Measurements from ENCODE around the gene SLC9C1.
"Not testable (repeated sequence)": the region's sequence is repeated elsewhere in the genome, so short reads cannot be mapped to it uniquely, and the experiment has no call there.

SLC9C1 gene

GRCh38 chr3:112197131-112197530 is 96.9 kb downstream of the SLC9C1 start:
- TF ChIP-seq POLR2A (IDR thresholded peaks at IDR 0.05; ENCODE audit: low read depth, low read length) = no peak
- DNase-seq (ENCODE audit: insufficient read length, low spot score) (no peak), FAIRE-seq (no peak)

DNA sequence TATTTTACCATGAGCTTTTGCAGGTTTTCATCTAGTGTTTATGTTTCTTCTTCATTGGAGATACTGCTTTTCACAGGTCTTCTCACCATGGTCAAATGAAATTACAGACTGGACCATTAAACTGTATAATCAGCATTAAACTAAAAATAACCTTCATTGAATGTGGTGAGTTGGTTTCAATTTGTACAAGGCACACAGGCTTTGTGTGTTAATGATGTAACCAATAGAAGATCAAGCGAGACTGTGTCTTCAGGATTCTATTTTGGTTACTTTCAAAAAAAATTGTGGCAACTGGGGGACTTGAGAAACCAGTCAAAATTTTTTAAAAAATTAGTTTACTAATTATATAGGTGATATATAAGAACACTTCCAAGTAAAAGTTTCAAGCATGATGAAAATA is 106.7 kb downstream of the SLC9C1 start:
- DNase-seq (ENCODE audit: insufficient read length, low spot score) (no peak), FAIRE-seq (no peak)
- TF ChIP-seq POLR2A (IDR thresholded peaks at IDR 0.05; ENCODE audit: low read depth, low read length) = no peak

DNA sequence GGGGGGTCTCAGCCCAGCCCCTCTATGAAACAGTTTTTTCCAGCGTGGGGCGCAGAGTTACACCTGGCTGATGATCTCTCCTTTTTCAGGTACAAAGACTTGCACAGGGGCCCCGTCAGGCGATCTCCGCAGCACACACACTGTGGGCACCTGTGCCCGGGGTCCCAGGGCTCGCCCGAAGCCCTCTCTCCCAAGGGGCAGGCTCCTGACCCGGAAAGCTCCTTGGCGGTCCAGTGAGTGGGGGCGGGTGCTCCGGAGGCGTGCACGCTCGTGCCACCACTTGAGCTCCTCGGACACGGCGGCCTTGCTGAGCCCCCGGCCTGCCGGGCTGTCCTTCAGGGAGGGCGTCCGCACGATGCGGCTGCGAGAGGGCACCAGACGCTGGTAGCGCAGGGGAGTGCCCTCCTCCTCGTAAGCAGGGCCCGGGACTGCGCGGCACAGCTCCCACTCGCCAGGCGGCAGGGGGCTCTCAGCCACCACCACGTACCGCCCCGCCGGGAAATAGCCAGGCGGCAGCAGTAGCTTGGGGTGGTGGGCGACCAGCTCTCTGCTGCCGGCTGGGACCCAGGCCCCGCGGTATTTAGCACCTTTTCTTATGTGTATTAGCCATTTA is 108.5 kb downstream of the SLC9C1 start:
- not testable (repeated sequence) for DNase-seq (ENCODE audit: insufficient read length, low spot score); FAIRE-seq

GRCh38 chr3:112175646-112176045 is 118.4 kb downstream of the SLC9C1 start:
- FAIRE-seq (no peak), DNase-seq (ENCODE audit: insufficient read length, low spot score) (no peak)
- TF ChIP-seq POLR2A (IDR thresholded peaks at IDR 0.05; ENCODE audit: low read depth, low read length) = no peak

DNA sequence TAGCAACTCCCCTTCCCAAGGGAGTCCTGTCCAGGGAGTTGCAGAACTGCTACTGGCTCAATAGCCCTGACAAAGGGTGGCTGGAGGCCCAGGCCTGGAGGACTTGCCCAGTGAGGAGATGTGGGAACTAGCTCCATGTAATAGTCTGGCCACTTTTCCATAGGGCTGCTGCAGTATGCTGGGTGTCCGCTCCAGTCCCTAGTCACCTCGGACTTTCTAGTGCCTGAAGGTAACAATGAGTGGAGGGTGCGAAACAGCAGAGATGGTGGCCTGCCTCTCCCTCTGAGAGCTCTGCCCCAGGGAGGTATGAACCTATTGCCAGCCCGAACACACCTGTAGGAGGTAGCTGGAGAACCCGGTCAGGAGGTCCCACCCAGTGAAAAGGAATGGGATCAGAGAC is 119.0 kb downstream of the SLC9C1 start:
- DNase-seq (ENCODE audit: insufficient read length, low spot score) = no peak
- FAIRE-seq = no peak
- no peak for TF ChIP-seq POLR2A (IDR thresholded peaks at IDR 0.05; ENCODE audit: low read depth, low read length)

GRCh38 chr3:112171144-112171543 is 122.9 kb downstream of the SLC9C1 start:
- DNase-seq (ENCODE audit: insufficient read length, low spot score) = no peak
- no peak for TF ChIP-seq POLR2A (IDR thresholded peaks at IDR 0.05; ENCODE audit: low read depth, low read length)
- FAIRE-seq = no peak

- no peak for FAIRE-seq
- TF ChIP-seq POLR2A (IDR thresholded peaks at IDR 0.05; ENCODE audit: low read depth, low read length) = no peak
- no peak for DNase-seq (ENCODE audit: insufficient read length, low spot score)
Observed at GRCh38 chr3:112170046-112170445, 124.0 kb downstream of the SLC9C1 start.

DNA sequence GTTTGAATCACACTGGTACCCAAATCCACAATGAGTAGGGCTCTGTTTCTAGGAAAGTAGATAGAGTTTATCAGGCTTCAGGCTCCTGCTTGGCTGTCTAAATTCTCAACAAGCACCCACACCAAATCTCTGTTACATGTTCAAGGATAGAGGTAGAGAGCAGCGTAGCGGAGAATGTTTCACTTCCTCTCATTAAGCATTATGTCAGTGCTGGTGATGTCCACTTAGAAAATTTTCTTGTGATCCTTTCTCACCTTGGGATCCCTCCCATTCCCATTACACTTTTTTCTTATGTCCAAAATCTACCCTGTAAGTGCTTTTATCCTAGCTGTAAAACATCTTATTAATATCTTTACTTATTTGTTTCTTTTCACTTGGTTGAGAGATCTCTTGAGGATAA is 126.3 kb downstream of the SLC9C1 start:
- FAIRE-seq (no peak), DNase-seq (ENCODE audit: insufficient read length, low spot score) (no peak)
- TF ChIP-seq POLR2A (IDR thresholded peaks at IDR 0.05; ENCODE audit: low read depth, low read length) = no peak

DNA sequence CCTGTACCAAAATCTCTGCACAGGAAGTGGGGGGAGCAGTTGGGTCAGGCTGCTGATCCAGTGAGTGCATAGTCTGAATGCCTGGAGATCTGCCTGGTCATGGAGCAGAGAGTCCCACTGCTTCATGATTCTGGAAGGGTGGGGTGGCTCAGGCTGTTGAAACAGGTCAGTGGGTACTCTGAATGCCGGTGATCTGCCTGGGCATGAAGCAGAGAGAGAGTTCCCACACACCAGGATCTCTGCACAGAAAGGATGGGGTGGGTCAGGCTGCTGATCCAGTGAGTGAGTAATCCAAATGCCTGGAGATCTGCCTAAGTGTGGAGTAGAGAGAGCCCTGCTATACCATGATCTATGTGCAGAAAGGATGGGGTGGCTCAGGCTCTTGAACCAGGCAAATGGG is 144.9 kb downstream of the SLC9C1 start:
- DNase-seq (ENCODE audit: insufficient read length, low spot score) = no peak
- TF ChIP-seq POLR2A (IDR thresholded peaks at IDR 0.05; ENCODE audit: low read depth, low read length) = no peak
- FAIRE-seq = no peak

GRCh38 chr3:112143689-112144088 is 150.3 kb downstream of the SLC9C1 start:
- TF ChIP-seq POLR2A (IDR thresholded peaks at IDR 0.05; ENCODE audit: low read depth, low read length) = no peak
- DNase-seq (ENCODE audit: insufficient read length, low spot score) = no peak
- FAIRE-seq = no peak

- DNase-seq (ENCODE audit: insufficient read length, low spot score) (no peak), FAIRE-seq (no peak)
- no peak for TF ChIP-seq POLR2A (IDR thresholded peaks at IDR 0.05; ENCODE audit: low read depth, low read length)
Observed at GRCh38 chr3:112143251-112143650, 150.8 kb downstream of the SLC9C1 start.

DNA sequence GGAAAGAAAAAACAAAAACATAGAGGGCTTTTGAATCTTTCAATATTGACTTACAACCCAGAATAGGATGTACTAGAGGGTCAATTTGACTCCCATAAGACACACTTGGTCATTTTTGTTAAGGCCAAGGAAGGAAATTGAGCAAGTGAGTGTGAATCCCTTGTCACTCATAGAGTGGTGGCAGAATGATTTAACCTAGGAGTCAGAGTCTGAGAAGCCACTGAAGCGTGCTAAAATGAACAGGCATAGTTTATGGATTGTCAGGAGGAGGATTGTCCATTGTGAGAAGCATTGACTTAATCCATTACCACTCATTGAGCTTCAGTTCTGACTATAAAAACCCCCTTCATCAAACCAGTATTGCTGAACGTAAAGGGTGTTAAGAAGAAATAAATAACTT is 152.7 kb downstream of the SLC9C1 start:
- no peak for DNase-seq (ENCODE audit: insufficient read length, low spot score)
- FAIRE-seq = no peak

GRCh38 chr3:112140584-112140983 is 153.4 kb downstream of the SLC9C1 start:
- no peak for TF ChIP-seq POLR2A (IDR thresholded peaks at IDR 0.05; ENCODE audit: low read depth, low read length)
- no peak for DNase-seq (ENCODE audit: insufficient read length, low spot score)
- FAIRE-seq = no peak

More for the DNA sequence above, 152.7 kb downstream of the SLC9C1 start:
- no peak for TF ChIP-seq POLR2A (IDR thresholded peaks at IDR 0.05; ENCODE audit: low read depth, low read length)

DNA sequence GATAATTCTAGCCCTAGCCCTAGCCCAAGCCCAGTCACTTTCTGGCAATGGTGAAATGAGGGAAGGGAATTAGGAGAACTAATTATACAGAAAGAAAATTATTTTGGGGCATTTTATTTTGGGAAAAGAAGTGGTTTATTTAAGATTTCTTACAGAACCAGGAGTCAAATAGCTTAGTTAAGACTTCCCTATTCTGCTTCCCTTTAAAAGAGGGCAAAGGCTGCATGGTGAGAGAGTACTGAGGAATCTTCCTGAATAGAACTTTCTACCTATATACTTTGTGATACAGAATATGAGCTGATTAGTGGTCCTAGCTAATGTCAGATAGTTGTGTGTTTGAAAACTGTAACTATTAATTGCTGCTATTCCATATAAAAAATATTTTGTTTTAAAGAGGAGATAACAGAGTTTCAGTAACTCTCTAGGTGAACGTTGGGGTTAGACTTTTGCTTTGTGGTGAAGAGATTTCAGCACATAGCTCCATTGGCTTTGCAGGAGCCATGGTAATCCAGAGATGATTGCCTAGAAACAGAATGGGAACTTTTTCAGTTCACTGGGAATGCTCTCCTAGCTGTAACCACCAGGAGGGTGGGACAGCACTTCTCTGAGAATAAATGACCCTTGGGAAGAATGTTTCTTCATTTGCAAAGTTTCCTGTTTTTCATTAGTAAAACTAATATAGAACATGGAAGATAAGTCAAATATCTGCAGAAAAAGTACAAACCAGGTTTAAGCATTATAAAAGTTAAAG is 155.6 kb downstream of the SLC9C1 start:
- DNase-seq (ENCODE audit: insufficient read length, low spot score) = no peak
- TF ChIP-seq POLR2A (IDR thresholded peaks at IDR 0.05; ENCODE audit: low read depth, low read length) = no peak
- FAIRE-seq = no peak

- no peak for TF ChIP-seq POLR2A (IDR thresholded peaks at IDR 0.05; ENCODE audit: low read depth, low read length)
- DNase-seq (ENCODE audit: insufficient read length, low spot score) (no peak), FAIRE-seq (no peak)
Observed at GRCh38 chr3:112137781-112138180, 156.2 kb downstream of the SLC9C1 start.

Data from H54 (cell line).